BE2C (cell line): ENCODE results near the gene PRKAG1.

Experiments
- DNase-seq: peaks from one replicate; pipeline ENCODE4 v3.0.0-alpha.2; 2020
- H3K27me3 ChIP-seq: fragments of 250-450 bp; sonication (Bioruptor Pico); 2 replicates; pipeline ENCODE4 v1.5.1; 2020; ENCODE audit warnings: mild to moderate bottlenecking
- H3K36me3 ChIP-seq: fragments of 250-450 bp; sonication (Bioruptor Pico); 2 replicates; pipeline ENCODE4 v1.5.1; 2020; ENCODE audit warnings: mild to moderate bottlenecking
- H3K4me1 ChIP-seq: fragments of 250-450 bp; sonication (Bioruptor Pico); 2 replicates; pipeline ENCODE4 v1.5.1; 2020
- H3K4me3 ChIP-seq: 2 replicates; pipeline ENCODE4 v1.5.1; 2011; ENCODE audit warnings: low read depth, low read length
- H3K9me3 ChIP-seq: fragments of 250-450 bp; sonication (Bioruptor Pico); 2 replicates; pipeline ENCODE4 v1.5.1; 2020
- TF ChIP-seq, protein P1 (sequence below): IDR thresholded peaks from 2 replicates; pipeline ENCODE4 v1.5.1; 2012; ENCODE audit warnings: mild to moderate bottlenecking, low read depth, low read length

PRKAG1 gene

GRCh38 chr12:48966177-48966895, 52.2 kb downstream of the PRKAG1 start:
- Histone ChIP-seq H3K27me3 (peaks cover 23% of the 10 kb centered on the region), H3K4me1 (no peaks in the 10 kb centered on the region), H3K4me3 (no peak overlapping the region), H3K9me3 (no peaks in the 10 kb centered on the region), H3K36me3 (no peaks in the 10 kb centered on the region)
- no peak for DNase-seq
- TF ChIP-seq, protein P1, sequence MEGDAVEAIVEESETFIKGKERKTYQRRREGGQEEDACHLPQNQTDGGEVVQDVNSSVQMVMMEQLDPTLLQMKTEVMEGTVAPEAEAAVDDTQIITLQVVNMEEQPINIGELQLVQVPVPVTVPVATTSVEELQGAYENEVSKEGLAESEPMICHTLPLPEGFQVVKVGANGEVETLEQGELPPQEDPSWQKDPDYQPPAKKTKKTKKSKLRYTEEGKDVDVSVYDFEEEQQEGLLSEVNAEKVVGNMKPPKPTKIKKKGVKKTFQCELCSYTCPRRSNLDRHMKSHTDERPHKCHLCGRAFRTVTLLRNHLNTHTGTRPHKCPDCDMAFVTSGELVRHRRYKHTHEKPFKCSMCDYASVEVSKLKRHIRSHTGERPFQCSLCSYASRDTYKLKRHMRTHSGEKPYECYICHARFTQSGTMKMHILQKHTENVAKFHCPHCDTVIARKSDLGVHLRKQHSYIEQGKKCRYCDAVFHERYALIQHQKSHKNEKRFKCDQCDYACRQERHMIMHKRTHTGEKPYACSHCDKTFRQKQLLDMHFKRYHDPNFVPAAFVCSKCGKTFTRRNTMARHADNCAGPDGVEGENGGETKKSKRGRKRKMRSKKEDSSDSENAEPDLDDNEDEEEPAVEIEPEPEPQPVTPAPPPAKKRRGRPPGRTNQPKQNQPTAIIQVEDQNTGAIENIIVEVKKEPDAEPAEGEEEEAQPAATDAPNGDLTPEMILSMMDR: no peak

GRCh38 chr12:48965298-48965838, 53.2 kb downstream of the PRKAG1 start:
- no peak for DNase-seq
- H3K27me3 ChIP-seq: peaks cover 19% of the 10 kb centered on the region
- H3K4me3 ChIP-seq: no peak overlapping the region
- no peaks in the 10 kb centered on the region for H3K9me3 ChIP-seq
- no peaks in the 10 kb centered on the region for H3K36me3 ChIP-seq
- TF ChIP-seq, protein P1: peak; percentile 47
- no peaks in the 10 kb centered on the region for H3K4me1 ChIP-seq

GRCh38 chr12:48961801-48962200, 56.8 kb downstream of the PRKAG1 start:
- Histone ChIP-seq H3K9me3 (no peaks in the 10 kb centered on the region), H3K36me3 (no peaks in the 10 kb centered on the region), H3K27me3 (peaks cover 5% of the 10 kb centered on the region; the same call in 1 of the 2 replicates), H3K4me1 (no peaks in the 10 kb centered on the region; the same call in 1 of the 2 replicates), H3K4me3 (no peak overlapping the region)
- TF ChIP-seq, protein P1: no peak
- no peak for DNase-seq

GRCh38 chr12:48961331-48961730, 57.2 kb downstream of the PRKAG1 start:
- no peak for DNase-seq
- no peaks in the 10 kb centered on the region for H3K36me3 ChIP-seq
- H3K4me1 ChIP-seq: no peaks in the 10 kb centered on the region; the same call in 1 of the 2 replicates
- no peak overlapping the region for H3K4me3 ChIP-seq
- peaks cover 5% of the 10 kb centered on the region; the same call in 1 of the 2 replicates for H3K27me3 ChIP-seq
- TF ChIP-seq, protein P1: no peak
- no peaks in the 10 kb centered on the region for H3K9me3 ChIP-seq

GRCh38 chr12:48960834-48961233, 57.7 kb downstream of the PRKAG1 start:
- Histone ChIP-seq H3K4me1 (no peaks in the 10 kb centered on the region; the same call in 1 of the 2 replicates), H3K4me3 (no peak overlapping the region), H3K9me3 (no peaks in the 10 kb centered on the region), H3K36me3 (no peaks in the 10 kb centered on the region), H3K27me3 (peaks cover 5% of the 10 kb centered on the region; the same call in 1 of the 2 replicates)
- no peak for DNase-seq
- TF ChIP-seq, protein P1: no peak

DNA sequence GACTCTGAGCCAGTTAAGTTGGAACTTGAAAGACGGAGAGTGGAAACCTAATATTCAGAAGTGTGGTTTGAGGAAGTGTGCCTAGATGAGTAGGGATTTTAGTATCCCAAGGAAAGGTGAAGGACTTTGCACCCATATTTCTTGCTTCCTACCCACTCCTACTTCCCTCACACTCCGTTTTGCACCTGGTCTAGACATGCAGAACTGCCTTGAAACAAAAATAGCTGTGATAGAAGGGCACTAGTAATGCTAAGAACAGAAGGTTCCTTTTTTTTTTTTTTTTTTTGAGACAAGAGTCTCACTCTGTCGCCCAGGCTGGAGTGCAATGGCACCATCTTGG, 60.6 kb downstream of the PRKAG1 start:
- Histone ChIP-seq H3K4me1 (no peaks in the 10 kb centered on the region; the same call in 1 of the 2 replicates), H3K4me3 (peak overlapping the region; percentile 85)
- no peak for DNase-seq

More for the DNA sequence above, 60.6 kb downstream of the PRKAG1 start:
- Histone ChIP-seq H3K27me3 (peaks cover 5% of the 10 kb centered on the region; the same call in 1 of the 2 replicates), H3K36me3 (peaks cover 7% of the 10 kb centered on the region), H3K9me3 (no peaks in the 10 kb centered on the region)
- TF ChIP-seq, protein P1: no peak
